Neural cell (in vitro differentiated cells): ENCODE data around the gene EPHA4. TPM values are rescaled to one million over a fixed set of nuclear protein-coding genes. Genes with fewer than 3 reads are reported as not detected.

Experiments used
- H2AFZ ChIP-seq: fragments of 200-600, 300-800 bp; sonication (generic), shearing (Covaris generic); 2 replicates; pipeline ENCODE4 v1.6.0; 2014; ENCODE audit warnings: low read depth, mild to moderate bottlenecking, antibody characterized with exemption, low read length, moderate library complexity
- H3F3A ChIP-seq: fragments of 200-600 bp; shearing (Covaris generic); 2 replicates; pipeline ENCODE4 v1.6.1; 2016; ENCODE audit warnings: mild to moderate bottlenecking, moderate library complexity, mixed read lengths, antibody characterized with exemption, low read length; ENCODE audit not compliant: insufficient read depth, poor library complexity, severe bottlenecking
- H3K27ac ChIP-seq: fragments of 200-600, 300-800 bp; sonication (generic), shearing (Covaris generic); 2 replicates; pipeline ENCODE4 v1.5.1; 2014; ENCODE audit warnings: mild to moderate bottlenecking, low read length, moderate library complexity
- H3K27me3 ChIP-seq: fragments of 300-800, 200-600 bp; sonication (generic), shearing (Covaris generic); 2 replicates; pipeline ENCODE4 v1.6.0; 2014; ENCODE audit warnings: mild to moderate bottlenecking, low read depth, low read length, moderate library complexity; ENCODE audit not compliant: insufficient read depth
- H3K36me3 ChIP-seq: fragments of 300-800, 200-600 bp; sonication (generic), shearing (Covaris generic); 2 replicates; pipeline ENCODE4 v1.5.1; 2014; ENCODE audit warnings: mild to moderate bottlenecking, antibody characterized with exemption, low read length, moderate library complexity; ENCODE audit not compliant: insufficient read depth
- H3K4me2 ChIP-seq: fragments of 300-800, 200-600 bp; sonication (generic), shearing (Covaris generic); 2 replicates; pipeline ENCODE4 v1.6.0; 2014; ENCODE audit warnings: mild to moderate bottlenecking, low read length
- H3K4me3 ChIP-seq: fragments of 300-800, 200-600 bp; sonication (generic), shearing (Covaris generic); 2 replicates; pipeline ENCODE4 v1.5.1; 2014; ENCODE audit warnings: mild to moderate bottlenecking, low read length, moderate library complexity
- H3K79me2 ChIP-seq: fragments of 200-600 bp; shearing (Covaris generic); replicated peaks from 2 replicates; pipeline ENCODE4 v1.6.0; 2014; ENCODE audit warnings: mild to moderate bottlenecking, low read length, moderate library complexity; ENCODE audit not compliant: insufficient read depth
- H3K9ac ChIP-seq: fragments of 300-800, 200-600 bp; sonication (generic), shearing (Covaris generic); 2 replicates; pipeline ENCODE4 v1.6.1; 2016; ENCODE audit warnings: mild to moderate bottlenecking, low read length, mixed read lengths
- H3K9me2 ChIP-seq: fragments of 200-600 bp; shearing (Covaris generic); 2 replicates; pipeline ENCODE4 v1.6.1; 2016; ENCODE audit warnings: mild to moderate bottlenecking, low read length, mixed read lengths; ENCODE audit not compliant: insufficient read depth
- H3K9me3 ChIP-seq: fragments of 200-600, 300-800 bp; sonication (generic), shearing (Covaris generic); 2 replicates; pipeline ENCODE4 v1.6.1; 2016; ENCODE audit warnings: mild to moderate bottlenecking, mixed run types, low read length, moderate library complexity, mixed read lengths
- H4K20me1 ChIP-seq: fragments of 200-600 bp; shearing (Covaris generic); 2 replicates; pipeline ENCODE4 v1.6.1; 2016; ENCODE audit warnings: mild to moderate bottlenecking, mixed run types; ENCODE audit not compliant: insufficient read depth
- EP300 ChIP-seq: fragments of 450-650 bp; conservative IDR thresholded peaks from 2 replicates; pipeline ENCODE4 v1.6.1; 2014; ENCODE audit warnings: antibody characterized with exemption, mild to moderate bottlenecking, moderate library complexity; ENCODE audit not compliant: poor library complexity, severe bottlenecking
- EZH2 ChIP-seq: fragments of 200-600, 300-800 bp; shearing (Covaris generic), sonication (generic); IDR thresholded peaks from 2 replicates; pipeline ENCODE4 v1.6.1; 2014; ENCODE audit warnings: antibody characterized with exemption, low read length, borderline replicate concordance, mild to moderate bottlenecking; ENCODE audit not compliant: insufficient read depth, poor library complexity, severe bottlenecking
- MXI1 ChIP-seq: fragments of 450-650 bp; conservative IDR thresholded peaks from 2 replicates; pipeline ENCODE4 v1.6.1; 2014; ENCODE audit warnings: antibody characterized with exemption, mild to moderate bottlenecking; ENCODE audit not compliant: poor library complexity, severe bottlenecking
- POLR2AphosphoS5 ChIP-seq: IDR thresholded peaks from 2 replicates; pipeline ENCODE4 v1.6.1; 2012
- RAD21 ChIP-seq: fragments of 450-650 bp; conservative IDR thresholded peaks from 2 replicates; pipeline ENCODE4 v1.6.1; 2014; ENCODE audit warnings: antibody characterized with exemption, mild to moderate bottlenecking, moderate library complexity
- REST ChIP-seq: IDR thresholded peaks from 2 replicates; pipeline ENCODE4 v1.6.1; 2012; ENCODE audit warnings: borderline replicate concordance
- SMC3 ChIP-seq: fragments of 450-650 bp; conservative IDR thresholded peaks from 2 replicates; pipeline ENCODE4 v1.6.1; 2014; ENCODE audit warnings: antibody characterized with exemption, mild to moderate bottlenecking, moderate library complexity; ENCODE audit not compliant: poor library complexity
- TAF1 ChIP-seq: IDR thresholded peaks from 2 replicates; pipeline ENCODE4 v1.6.1; 2012; ENCODE audit warnings: low read depth
- polyA plus RNA-seq: library from polyadenylated mRNA; depleted of rRNA; stranded (reverse); fragments of >200 nt; gene quantifications from 2 replicates; pipeline ENCODE4 v1.2.3, GENCODE V29; 2014
- TF ChIP-seq, protein P1 (sequence below): fragments of 450-650 bp; IDR thresholded peaks from 2 replicates; pipeline ENCODE4 v1.5.1; 2014; ENCODE audit warnings: antibody characterized with exemption, mild to moderate bottlenecking, moderate library complexity; ENCODE audit not compliant: poor library complexity, severe bottlenecking

EPHA4 gene
- polyA plus RNA-seq, 1 donor from 2014 or later = 71.1 TPM

DNA sequence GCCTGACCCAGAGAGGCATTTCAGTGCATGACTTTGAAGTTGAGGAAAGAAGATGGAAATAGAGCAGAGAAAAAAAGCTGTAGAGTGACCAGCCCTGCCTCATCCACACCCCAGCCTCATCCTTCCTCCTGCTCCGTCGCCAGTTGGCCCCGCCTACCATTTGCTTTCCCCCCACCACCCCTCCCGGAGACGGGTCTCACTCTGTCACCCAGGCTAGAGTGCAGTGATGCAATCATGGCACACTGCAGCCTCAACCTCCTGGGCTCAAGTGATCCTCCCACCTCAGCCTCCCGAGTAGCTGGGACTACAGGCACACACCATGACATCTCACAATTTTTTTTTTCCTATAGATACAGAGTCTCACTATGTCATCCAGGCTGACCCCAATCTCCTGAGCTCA lies 200.8 kb downstream of the EPHA4 start:
- H4K20me1 ChIP-seq = no peaks in the 10 kb centered on the region
- no peaks in the 10 kb centered on the region for H3K9me2 ChIP-seq
- H2AFZ ChIP-seq = no peak overlapping the region
- H3K36me3 ChIP-seq = no peaks in the 10 kb centered on the region
- TF ChIP-seq SMC3 = no peak
- TF ChIP-seq POLR2AphosphoS5 = no peak
- TF ChIP-seq MXI1 = no peak
- TF ChIP-seq EZH2 = no peak
- no peak for TF ChIP-seq REST
- TF ChIP-seq RAD21 = no peak
- TF ChIP-seq TAF1 = no peak
- no peak for TF ChIP-seq EP300
- TF ChIP-seq, protein P1, sequence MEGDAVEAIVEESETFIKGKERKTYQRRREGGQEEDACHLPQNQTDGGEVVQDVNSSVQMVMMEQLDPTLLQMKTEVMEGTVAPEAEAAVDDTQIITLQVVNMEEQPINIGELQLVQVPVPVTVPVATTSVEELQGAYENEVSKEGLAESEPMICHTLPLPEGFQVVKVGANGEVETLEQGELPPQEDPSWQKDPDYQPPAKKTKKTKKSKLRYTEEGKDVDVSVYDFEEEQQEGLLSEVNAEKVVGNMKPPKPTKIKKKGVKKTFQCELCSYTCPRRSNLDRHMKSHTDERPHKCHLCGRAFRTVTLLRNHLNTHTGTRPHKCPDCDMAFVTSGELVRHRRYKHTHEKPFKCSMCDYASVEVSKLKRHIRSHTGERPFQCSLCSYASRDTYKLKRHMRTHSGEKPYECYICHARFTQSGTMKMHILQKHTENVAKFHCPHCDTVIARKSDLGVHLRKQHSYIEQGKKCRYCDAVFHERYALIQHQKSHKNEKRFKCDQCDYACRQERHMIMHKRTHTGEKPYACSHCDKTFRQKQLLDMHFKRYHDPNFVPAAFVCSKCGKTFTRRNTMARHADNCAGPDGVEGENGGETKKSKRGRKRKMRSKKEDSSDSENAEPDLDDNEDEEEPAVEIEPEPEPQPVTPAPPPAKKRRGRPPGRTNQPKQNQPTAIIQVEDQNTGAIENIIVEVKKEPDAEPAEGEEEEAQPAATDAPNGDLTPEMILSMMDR = no peak
- no peaks in the 10 kb centered on the region for H3K27me3 ChIP-seq
- H3K9me3 ChIP-seq = no peaks in the 10 kb centered on the region
- H3F3A ChIP-seq = no peaks in the 10 kb centered on the region
- no peak overlapping the region for H3K9ac ChIP-seq
- H3K4me2 ChIP-seq = no peak overlapping the region
- H3K4me3 ChIP-seq = no peak overlapping the region
- no peaks in the 10 kb centered on the region for H3K79me2 ChIP-seq
- H3K27ac ChIP-seq = no peak overlapping the region

DNA sequence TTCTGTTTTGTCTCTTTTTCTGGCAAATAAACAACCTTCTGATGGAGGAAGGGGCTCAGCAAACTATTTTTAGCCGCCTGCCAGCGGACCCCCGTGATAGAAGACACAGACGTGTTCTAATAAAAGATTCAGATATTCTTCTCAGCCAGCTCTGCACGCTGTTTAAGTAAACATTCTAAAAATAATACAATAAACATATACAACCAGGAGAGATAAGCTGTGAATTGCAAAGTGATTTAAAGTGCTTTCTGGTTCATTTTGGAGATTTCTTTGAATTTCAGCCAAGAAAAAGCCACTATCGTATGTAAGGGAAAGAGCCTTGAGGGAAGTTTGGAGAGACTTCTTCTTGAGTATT lies 201.3 kb downstream of the EPHA4 start:
- Histone ChIP-seq H3F3A (no peaks in the 10 kb centered on the region), H3K27me3 (no peaks in the 10 kb centered on the region), H4K20me1 (no peaks in the 10 kb centered on the region), H3K9me3 (no peaks in the 10 kb centered on the region), H3K9me2 (no peaks in the 10 kb centered on the region), H3K4me3 (no peak overlapping the region), H3K27ac (no peak overlapping the region), H3K79me2 (no peaks in the 10 kb centered on the region), H3K36me3 (no peaks in the 10 kb centered on the region), H2AFZ (no peak overlapping the region), H3K4me2 (no peak overlapping the region), H3K9ac (no peak overlapping the region)
- no peak for TF ChIP-seq RAD21
- no peak for TF ChIP-seq MXI1
- TF ChIP-seq REST = no peak
- TF ChIP-seq POLR2AphosphoS5 = no peak
- TF ChIP-seq, protein P1 = no peak
- TF ChIP-seq TAF1 = no peak
- no peak for TF ChIP-seq EP300
- no peak for TF ChIP-seq SMC3
- TF ChIP-seq EZH2 = no peak
